Measurements from ENCODE around the gene ZNF169. TPM values are rescaled to one million over a fixed set of nuclear protein-coding genes. Genes with fewer than 3 reads are reported as not detected.

ZNF169 gene
- total RNA-seq, 2 experiments from 2014 or later, result 5.5 to 5.7 TPM

Other genes starting within 250 kb of the ZNF169 start
- gene PTPDC1, start 174.8 kb upstream of the ZNF169 start, total RNA-seq, result 1 to 10 TPM; 4.9 to 5.6 TPM
- not detected for gene NUTM2F, start 69.3 kb downstream of the ZNF169 start, total RNA-seq